ENCODE results near the gene PITRM1.

DNA sequence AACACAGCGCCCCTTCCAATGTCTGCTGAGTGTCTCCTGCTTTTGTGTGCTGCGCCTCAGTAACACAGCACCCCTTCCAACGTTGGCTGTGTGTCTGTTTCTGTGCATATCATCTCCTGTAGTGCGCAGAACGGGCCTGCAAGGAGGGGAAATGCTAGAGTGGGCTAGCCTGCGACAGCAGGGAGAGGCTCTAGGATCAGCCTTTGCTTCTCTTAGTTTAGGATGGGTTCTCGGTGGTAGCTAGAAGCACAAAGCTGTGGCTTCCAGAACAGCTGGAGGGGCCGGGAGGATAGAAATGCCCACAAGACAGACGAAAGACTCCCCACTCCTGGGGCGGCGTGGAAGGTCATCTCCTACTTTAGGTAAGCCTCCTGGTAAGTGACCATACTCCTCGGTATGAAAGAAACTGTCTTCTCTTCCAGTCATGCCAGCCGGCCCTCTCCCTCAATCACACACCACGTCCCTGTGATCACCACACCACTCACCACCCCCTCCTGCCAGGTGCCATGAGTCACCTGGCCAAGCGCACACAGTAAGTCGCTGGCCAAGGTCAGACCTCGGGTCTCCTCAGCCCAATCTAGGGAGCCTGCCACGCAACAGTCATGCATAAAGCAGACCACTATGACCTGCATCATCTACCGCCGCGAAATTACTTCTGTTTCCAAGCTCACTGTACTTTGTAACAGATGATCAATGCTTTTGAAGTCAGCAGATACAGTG, 4.8 kb downstream of the PITRM1 start:
- TF ChIP-seq CTCF (IDR thresholded peaks at IDR 0.05) (no peak), POLR2A (IDR thresholded peaks at IDR 0.05) (no peak), EP300 (IDR thresholded peaks at IDR 0.05) (no peak)
